GM18505 (cell line): Measurements from ENCODE around the gene GPRIN3.
"Not testable (repeated sequence)": the region's sequence is repeated elsewhere in the genome, so short reads cannot be mapped to it uniquely, and the experiment has no call there.

Experiments used
- ATAC-seq: cut with Tn5 transposase; IDR thresholded peaks from one replicate; pipeline ENCODE4 v1.9.1; 2021; ENCODE audit not compliant: unreplicated experiment
- POLR2A ChIP-seq: IDR thresholded peaks from 4 replicates; pipeline ENCODE4 v1.6.1; 2011; ENCODE audit warnings: borderline replicate concordance; ENCODE audit not compliant: insufficient read depth, insufficient read length; ENCODE audit errors: extremely low read depth

The GPRIN3 gene

DNA sequence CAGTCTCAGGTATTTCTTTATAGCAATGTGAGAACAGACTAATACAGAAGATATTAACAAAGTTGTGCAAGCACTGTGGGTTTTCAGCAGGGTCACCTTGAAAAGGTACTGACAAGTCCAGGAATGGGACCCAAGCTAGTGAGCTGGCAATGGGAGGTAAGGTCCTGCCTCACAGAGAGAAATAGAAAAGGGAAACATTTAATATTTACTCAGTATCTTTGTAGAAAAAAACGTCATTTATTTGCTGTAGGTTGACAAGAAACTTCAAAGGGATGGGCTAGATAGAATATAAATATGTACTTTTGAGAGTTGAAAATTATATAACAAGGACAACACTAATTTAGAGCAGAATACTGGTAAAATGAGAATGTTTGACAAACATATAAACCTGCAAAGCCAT lies 89.0 kb downstream of the GPRIN3 start:
- TF ChIP-seq POLR2A = no peak
- ATAC-seq = no peak

DNA sequence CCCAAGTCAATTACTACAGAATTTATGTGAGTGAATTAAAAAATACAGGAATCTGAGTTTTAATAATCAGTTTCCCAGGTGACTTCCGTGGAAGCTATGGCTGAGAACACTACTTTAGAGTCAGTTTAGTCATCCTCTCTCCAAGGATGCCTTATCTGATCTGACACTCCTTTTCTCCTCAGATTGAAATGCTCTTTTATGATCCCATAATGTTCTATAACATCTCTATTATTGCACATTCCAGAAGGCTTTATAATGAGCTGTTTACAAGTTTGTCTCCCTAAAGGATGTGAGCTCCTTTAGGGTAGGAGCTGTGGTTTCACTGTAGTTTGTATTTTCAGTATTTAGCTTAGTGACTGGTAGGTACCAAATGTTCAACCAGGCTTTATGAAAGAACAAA lies 90.0 kb downstream of the GPRIN3 start:
- no peak for ATAC-seq
- TF ChIP-seq POLR2A = no peak

DNA sequence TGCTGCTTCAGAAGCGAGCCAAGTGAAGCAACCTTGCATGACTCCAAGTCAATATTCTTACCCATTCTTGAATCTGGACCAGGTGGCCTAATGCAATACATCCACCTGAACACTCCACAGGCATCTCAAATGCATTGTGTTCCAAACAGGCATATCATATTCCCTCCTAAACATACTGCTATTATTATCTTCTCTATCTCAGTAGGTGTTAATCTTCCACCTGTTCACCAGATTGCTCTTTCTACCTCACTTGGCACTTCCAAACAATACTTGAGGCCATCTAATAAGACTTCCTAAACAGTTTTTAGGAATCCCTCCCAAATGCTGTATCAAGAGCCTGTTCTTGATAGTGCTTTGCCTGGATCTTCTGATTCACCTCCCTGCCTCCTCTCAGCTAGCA lies 90.7 kb downstream of the GPRIN3 start:
- TF ChIP-seq POLR2A = no peak

DNA sequence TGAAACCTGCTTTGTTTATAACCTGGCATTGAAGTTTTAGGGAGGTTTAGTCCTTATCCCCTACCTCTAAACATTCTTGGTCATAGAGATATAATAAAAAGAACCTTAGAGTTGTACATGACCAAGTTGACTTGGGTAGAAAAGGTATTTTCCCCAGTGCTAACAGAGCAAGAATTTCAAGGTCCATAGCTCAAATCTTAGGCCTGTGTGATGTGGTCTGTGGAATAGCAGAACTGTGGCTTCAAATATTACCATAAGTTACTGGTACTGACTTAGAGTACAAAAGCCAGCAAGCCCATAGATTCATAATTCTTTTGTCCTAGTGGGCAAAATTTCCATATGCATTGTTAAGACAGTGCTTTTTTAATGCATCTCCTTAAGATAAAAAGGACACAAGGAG lies 91.2 kb downstream of the GPRIN3 start:
- no peak for ATAC-seq
- no peak for TF ChIP-seq POLR2A

More for the DNA sequence above, 90.7 kb downstream of the GPRIN3 start:
- ATAC-seq = no peak

DNA sequence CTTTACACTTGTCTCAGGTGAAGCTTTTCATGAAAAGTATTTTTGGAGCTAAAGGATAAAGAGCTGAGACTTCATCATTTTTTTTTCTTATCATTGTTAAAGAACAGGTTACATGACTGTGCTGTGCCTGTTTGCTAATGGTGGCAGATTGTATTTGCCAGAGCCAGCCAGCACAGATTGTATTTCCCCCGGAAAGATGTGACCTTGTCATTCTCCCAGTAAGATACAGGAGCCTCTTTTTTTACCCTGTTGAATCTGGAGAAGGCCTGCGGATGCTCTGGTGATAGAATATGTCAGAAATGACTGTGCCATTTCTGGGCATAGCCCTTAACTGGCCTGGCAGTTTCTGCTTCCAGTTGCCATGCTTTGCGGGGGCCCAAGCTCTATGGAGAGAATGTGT lies 91.9 kb downstream of the GPRIN3 start:
- no peak for TF ChIP-seq POLR2A
- no peak for ATAC-seq

DNA sequence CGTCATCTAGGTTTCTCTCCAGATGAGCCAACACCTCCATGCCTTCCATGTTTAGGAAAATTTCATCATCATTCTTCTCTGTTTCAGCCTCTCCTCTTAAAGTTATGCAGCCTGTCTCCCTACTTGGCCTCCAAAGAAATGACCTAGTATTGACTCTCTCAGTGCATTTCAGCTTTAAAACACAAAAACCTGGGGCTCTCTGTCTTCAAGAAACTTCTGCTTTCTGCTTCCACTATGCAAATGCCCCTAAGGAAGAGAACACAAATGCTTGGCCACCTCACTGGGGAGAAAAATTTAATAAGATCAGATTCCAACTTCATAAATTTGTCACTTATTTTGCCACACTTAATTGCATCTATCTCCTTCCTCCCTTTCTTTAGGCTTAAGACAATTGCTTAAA lies 93.3 kb downstream of the GPRIN3 start:
- ATAC-seq = no peak
- TF ChIP-seq POLR2A = no peak

DNA sequence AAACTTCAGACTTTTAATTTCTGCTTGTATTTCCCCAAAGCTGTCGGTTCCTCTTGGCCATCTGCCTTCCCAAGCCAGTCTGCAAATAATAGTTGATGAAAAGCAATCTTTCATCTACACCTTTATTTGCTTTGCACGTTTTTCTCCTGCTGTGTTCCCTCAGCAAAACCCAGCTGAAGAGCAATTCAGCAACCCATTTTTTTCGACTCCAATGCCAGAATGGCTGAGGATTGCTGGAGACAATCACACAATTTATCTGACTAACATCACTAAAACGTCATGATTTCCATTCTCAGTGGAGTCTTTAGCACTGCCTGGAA lies 94.3 kb downstream of the GPRIN3 start:
- TF ChIP-seq POLR2A = no peak
- ATAC-seq = no peak

DNA sequence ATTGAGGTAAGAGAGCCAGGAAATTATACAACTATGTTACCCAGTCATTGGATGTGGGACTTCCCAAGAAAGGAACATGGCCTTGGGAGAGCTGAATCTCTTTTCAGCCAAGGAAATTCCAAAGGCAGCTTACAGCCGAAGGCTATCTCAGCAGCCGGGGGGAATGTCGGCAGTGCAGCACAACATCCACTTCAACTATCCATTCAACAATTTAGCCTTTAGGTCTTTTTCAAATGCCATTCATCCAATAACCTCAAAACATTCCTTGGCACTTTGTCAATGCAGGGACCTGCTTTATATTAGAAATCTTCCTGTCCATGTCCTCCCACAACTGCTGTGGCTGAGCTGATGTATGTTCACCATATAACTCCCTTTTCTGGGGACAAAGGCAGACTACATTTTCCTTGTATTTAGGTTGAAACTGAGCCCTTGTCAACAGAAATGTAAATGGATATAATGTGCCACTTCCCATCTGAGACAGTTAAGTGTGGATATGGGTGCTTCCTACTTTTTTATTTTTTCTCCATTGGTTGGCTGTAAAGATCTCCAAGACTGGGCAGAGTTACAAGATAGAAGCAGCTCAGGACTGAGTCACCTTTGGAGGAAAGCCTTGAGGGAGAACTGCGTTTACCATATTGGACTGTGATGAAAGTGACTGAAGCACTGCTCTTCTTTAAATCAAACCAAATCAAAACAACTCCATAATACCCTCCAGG lies 94.8 kb downstream of the GPRIN3 start:
- TF ChIP-seq POLR2A = no peak
- no peak for ATAC-seq

DNA sequence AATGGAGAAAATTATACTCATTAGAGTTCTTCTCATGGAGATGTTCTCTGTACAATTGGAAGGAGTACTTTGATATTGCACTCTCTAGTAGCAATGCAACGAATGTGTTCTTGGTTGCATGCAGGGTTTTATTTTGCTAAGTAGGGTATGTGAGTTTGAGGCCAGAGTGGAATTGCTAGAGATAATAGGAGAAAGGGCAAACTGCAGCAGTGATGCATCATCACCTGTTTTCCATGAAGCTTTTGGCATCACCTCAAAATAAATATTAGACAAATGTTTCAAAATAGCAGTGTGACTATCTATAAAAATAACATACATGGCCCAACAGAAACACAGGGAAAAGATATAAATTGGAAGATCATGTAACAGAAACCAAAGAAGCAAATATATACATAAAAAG lies 103.0 kb downstream of the GPRIN3 start:
- no peak for ATAC-seq
- TF ChIP-seq POLR2A = no peak

DNA sequence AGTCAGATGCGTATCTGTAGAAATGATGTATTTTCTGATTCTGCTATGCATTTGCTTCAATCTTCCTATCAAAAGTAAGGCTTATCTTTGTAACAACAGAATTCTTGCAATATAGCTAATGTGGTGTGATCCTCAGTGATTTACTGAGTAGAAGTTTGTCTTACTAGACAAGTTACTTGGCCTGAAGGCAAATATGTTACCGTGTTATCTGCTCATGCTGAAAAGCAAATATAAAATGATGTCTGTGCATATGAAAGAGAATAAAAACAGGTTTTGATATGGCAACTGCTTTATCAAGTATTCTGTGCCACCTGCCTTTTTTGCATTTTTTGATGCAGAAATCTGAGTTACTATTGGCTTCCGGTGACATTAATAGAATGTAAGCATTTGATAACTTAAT lies 103.7 kb downstream of the GPRIN3 start:
- TF ChIP-seq POLR2A = no peak
- ATAC-seq = no peak

DNA sequence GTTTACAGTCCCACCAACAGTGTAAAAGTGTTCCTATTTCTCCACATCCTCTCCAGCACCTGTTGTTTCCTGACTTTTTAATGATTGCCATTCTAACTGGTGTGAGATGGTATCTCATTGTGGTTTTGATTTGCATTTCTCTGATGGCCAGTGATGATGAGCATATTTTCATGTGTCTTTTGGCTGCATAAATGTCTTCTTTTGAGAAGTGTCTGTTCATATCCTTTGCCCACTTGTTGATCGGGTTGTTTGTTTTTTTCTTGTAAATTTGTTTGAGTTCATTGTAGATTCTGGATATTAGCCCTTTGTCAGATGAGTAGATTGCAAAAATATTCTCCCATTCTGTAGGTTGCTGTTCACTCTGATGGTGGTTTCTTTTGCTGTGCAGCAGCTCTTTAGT lies 108.2 kb downstream of the GPRIN3 start:
- ATAC-seq = not testable (repeated sequence)

DNA sequence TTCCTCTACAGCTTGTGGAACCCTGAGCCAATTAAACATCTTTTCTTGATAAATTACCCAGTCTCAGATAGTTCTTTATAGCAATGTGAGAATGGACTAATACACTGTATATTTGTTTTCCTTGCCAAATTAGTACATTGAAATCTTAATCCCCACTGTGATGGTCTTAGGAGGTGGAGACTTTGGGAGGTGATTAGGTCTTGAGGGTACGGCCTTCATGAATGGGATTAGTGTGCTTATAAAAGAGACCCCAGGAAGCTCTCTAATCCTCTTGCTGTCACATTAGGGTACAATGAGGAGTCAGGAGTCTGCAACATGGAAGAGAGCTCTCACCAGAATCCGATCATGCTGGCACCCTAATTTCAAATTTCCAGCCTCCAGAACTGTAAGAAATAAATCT lies 109.7 kb downstream of the GPRIN3 start:
- no peak for TF ChIP-seq POLR2A
- ATAC-seq = no peak

DNA sequence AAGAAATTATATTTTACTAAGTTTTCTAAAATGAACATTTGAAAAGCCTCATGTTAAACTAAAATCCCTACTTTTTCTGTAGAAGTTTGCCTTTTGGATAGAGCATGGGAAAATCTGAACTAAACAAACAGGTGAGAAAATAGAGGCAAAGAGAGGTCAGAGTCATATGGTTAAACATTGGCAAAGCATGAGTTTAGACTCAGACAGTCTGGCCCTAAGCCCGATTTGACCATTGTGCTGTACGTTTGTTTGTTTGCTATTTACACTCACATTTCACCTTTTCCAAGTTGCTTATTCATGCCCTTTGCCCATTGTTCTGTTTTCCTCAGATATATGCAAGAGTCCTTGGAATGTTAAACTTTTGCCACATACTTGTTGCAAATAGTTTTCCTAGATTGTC lies 110.9 kb downstream of the GPRIN3 start:
- ATAC-seq = no peak
- TF ChIP-seq POLR2A = no peak

DNA sequence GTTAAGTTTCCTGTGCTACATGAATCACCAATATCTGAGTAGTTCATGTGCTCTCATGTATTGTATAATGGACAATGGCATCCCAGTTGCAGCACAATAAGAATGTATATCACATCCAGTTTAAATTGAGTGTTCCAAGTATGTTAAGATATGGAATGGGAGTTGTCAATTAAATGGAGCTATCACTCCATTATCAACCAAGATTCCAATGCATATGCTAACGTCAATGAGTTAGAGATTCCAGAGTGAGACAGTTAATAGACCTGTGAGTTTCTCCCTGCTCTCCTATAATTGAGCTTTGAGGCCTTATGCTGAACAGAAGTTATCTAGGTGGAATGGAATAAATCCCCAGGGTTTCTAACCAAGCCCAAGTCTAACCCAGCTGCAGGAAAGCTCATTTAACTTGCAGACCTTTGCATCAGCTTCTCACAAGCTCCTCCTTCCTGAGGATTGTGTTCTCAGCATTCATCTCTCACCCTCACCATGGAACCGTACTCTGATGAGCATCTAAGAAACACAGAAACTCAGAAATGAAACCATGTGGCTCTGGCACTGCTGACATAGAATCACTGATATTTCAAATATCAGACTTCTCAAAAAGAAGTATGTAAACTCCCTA lies 111.4 kb downstream of the GPRIN3 start:
- no peak for ATAC-seq
- no peak for TF ChIP-seq POLR2A

DNA sequence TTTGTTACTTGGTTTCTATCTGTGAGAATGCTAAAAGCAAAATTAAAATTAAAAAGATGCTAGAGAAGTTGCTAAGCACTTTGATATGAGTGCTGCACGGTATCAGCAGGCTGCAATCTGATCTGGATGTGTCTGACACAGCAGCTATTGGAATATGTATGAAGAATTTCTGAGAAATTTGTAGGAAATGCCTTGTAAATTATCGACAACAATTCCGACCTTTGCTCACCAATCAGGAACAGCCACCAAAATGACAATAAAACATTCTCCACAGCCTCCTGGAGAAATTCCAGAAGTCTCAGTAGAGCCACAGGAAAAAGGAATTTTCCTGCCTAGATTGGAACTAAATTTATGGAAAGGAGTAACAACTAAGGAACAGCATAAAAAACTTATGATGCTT lies 113.8 kb downstream of the GPRIN3 start:
- ATAC-seq = no peak
- TF ChIP-seq POLR2A = no peak
